Measurements from ENCODE around the gene ZP2.
"Not testable (repeated sequence)": the region's sequence is repeated elsewhere in the genome, so short reads cannot be mapped to it uniquely, and the experiment has no call there.

Gene ZP2

DNA sequence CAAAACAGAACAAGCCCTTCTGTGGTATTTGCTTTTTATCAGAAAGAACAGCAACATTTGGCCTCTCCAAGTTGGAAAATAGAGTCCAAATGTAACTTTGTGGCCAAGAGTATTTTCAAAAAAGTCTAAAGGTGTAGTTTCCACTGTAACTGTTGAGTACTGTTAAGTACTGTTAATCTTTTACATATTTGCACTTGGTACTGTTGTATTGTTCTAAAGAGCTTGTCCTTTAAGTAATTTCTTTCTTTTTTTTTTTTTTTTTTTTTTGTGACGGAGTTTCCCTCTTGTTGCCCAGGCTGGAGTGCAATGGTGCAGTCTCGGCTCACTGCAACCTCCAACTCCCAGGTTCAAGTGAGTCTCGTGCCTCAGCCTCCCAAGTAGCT lies 31.4 kb downstream of the ZP2 start (continued):
- TF ChIP-seq CSDC2 (CRISPR knock-in tag; IDR thresholded peaks at IDR 0.05) (no peak), ZNF70 (CRISPR knock-in tag; IDR thresholded peaks at IDR 0.05) (no peak), ZFP3 (CRISPR knock-in tag; IDR thresholded peaks at IDR 0.05) (no peak), SNAI2 (CRISPR knock-in tag; IDR thresholded peaks at IDR 0.05) (no peak)

DNA sequence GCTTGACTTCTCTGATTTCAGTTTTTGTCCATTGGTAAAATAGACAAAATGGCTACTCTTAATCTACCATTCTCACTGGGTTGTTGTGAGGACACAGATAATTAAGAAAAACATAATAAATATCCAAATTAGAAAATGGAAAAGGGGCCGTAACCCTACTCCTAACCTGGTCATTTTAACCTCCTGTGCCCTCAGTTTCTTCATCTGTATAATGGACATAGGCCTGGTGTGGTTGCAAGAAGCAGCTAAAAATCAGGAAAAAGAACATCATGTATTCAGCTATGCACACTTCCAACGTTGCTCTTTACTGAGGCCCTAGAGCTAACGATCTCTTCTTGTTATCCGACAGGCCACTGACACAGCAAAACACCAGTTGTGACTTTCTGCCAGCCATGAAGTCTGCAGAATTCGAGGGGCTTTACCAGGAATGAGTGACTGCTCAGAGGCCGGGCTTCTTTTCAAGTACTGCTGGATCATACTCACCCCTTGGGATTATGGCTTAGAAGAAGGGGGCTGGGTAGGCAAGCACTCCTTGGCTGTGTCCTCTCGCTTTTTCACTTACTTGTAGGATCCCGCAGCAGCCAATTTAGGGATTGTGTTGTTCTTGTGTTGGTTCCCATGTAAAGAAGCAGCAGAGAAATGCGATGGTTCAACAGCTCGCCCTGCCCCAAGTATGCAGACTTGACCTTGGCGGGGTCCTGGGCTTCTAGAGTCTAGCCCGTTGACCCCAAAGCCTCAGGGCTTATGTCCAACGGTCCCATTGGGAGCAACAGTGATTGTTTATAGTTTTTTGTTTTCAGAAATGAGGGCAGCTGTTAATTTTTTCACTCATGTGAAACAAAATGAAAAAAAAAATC lies 32.0 kb downstream of the ZP2 start:
- ATAC-seq, result no peak
- TF ChIP-seq ARNTL (CRISPR knock-in tag; IDR thresholded peaks at IDR 0.05; ENCODE audit: borderline replicate concordance, low read depth), result no peak
- no peak for TF ChIP-seq ZNF565 (CRISPR knock-in tag; conservative IDR thresholded peaks at IDR 0.05; ENCODE audit: low read depth)

DNA sequence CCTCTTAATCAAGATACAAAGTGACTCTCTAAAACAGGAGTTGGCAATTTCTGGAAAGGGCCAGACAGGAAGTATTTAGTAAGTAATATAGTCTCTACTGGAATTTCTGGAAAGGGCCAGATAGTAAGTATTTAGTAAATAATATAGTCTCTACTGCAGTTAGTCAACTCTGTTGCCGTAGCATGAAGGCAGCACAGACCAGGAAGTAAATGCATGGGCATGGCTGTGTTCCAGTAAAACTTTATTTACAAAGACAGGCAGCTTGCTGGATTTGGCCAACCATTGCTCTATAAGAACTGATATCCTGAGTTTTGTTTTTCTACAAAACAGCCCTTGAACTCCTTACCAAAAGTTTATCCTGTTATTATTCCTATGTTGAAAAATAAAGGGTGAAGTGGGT lies 36.0 kb downstream of the ZP2 start:
- no peak for ATAC-seq
- TF ChIP-seq SNAI2 (CRISPR knock-in tag; IDR thresholded peaks at IDR 0.05) (no peak), ZFP30 (CRISPR knock-in tag; IDR thresholded peaks at IDR 0.05) (no peak), BACH2 (CRISPR knock-in tag; IDR thresholded peaks at IDR 0.05; ENCODE audit: borderline replicate concordance) (no peak), RARB (CRISPR knock-in tag; IDR thresholded peaks at IDR 0.05) (no peak), TCF4 (CRISPR knock-in tag; IDR thresholded peaks at IDR 0.05; ENCODE audit: borderline replicate concordance) (no peak), ARNTL (CRISPR knock-in tag; IDR thresholded peaks at IDR 0.05; ENCODE audit: borderline replicate concordance, low read depth) (no peak), ZNF70 (CRISPR knock-in tag; IDR thresholded peaks at IDR 0.05) (no peak), ZFP3 (CRISPR knock-in tag; IDR thresholded peaks at IDR 0.05) (no peak), CREB5 (CRISPR knock-in tag; IDR thresholded peaks at IDR 0.05; ENCODE audit: low read depth) (no peak)

- TF ChIP-seq SNAI2 (CRISPR knock-in tag; IDR thresholded peaks at IDR 0.05) (no peak), ZNF8 (CRISPR knock-in tag; IDR thresholded peaks at IDR 0.05) (no peak), ZFP3 (CRISPR knock-in tag; IDR thresholded peaks at IDR 0.05) (no peak), ESRRG (CRISPR knock-in tag; IDR thresholded peaks at IDR 0.05) (no peak), BACH2 (CRISPR knock-in tag; IDR thresholded peaks at IDR 0.05; ENCODE audit: borderline replicate concordance) (no peak), ZC3H10 (CRISPR knock-in tag; IDR thresholded peaks at IDR 0.05) (no peak), TOX (CRISPR knock-in tag; IDR thresholded peaks at IDR 0.05; ENCODE audit: borderline replicate concordance) (no peak), CREB5 (CRISPR knock-in tag; IDR thresholded peaks at IDR 0.05; ENCODE audit: low read depth) (no peak)
- ATAC-seq, result no peak
Observed at GRCh38 chr16:21172650-21173049, 38.7 kb downstream of the ZP2 start.

DNA sequence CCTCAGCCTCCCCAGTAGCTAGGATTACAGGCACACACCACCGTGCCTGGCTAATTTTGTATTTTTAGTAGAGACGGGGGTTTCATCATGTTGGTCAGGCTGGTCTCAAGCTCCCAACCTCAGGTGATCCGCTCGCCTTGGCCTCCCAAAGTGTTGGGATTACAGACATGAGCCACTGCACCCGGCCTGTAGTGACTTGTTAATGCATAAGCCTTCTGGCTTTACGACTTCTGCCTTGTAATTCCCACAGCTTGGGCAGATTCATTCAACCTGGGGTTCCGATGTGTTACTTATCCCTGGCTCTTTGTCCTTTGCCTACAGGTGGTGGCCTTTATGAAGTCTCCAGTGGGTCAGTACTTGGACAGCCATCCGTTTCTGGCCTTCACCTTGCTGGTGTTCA lies 41.3 kb downstream of the ZP2 start:
- ATAC-seq, result not testable (repeated sequence)

DNA sequence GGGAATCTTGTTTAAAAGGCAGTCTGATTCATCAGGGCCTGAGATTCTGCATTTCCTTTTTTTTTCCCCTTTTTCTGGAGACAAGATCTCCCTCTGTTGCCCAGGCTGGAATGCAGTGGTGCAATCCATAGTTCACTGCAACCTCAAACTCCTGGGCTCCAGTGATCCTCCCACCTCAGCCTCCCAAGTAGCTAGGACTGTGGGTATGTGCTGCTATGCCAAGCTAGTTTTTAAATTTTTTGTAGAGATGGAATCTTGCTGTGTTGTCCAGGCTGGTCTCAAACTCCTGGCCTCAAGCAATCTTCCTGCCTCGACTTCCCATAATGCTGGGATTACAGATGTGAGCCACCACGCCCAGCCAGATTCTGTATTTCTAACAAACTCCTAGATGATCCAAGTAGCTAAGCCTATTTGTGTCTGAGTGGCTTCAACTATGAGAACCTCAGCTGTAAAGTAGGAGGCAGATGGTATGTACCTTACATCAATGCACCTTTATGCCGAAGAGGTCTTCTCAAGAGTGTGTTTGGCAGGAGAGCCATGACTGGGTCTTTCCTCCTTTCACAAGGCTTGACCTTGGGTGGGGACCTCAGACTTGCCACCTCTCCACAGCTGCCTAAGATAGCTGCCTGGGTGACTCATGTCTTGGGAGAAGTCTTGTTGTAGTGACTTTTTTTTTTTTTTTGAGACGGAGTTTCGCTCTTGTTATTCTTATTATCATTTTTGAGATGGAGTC lies 42.0 kb downstream of the ZP2 start:
- ATAC-seq, result no peak
- TF ChIP-seq SNAI2 (CRISPR knock-in tag; IDR thresholded peaks at IDR 0.05), result no peak
- TF ChIP-seq CSDC2 (CRISPR knock-in tag; IDR thresholded peaks at IDR 0.05), result no peak
- no peak for TF ChIP-seq ESRRG (CRISPR knock-in tag; IDR thresholded peaks at IDR 0.05)
- no peak for TF ChIP-seq GLIS3 (CRISPR knock-in tag; IDR thresholded peaks at IDR 0.05)
- TF ChIP-seq ZFP3 (CRISPR knock-in tag; IDR thresholded peaks at IDR 0.05), result no peak
- TF ChIP-seq, protein P1, sequence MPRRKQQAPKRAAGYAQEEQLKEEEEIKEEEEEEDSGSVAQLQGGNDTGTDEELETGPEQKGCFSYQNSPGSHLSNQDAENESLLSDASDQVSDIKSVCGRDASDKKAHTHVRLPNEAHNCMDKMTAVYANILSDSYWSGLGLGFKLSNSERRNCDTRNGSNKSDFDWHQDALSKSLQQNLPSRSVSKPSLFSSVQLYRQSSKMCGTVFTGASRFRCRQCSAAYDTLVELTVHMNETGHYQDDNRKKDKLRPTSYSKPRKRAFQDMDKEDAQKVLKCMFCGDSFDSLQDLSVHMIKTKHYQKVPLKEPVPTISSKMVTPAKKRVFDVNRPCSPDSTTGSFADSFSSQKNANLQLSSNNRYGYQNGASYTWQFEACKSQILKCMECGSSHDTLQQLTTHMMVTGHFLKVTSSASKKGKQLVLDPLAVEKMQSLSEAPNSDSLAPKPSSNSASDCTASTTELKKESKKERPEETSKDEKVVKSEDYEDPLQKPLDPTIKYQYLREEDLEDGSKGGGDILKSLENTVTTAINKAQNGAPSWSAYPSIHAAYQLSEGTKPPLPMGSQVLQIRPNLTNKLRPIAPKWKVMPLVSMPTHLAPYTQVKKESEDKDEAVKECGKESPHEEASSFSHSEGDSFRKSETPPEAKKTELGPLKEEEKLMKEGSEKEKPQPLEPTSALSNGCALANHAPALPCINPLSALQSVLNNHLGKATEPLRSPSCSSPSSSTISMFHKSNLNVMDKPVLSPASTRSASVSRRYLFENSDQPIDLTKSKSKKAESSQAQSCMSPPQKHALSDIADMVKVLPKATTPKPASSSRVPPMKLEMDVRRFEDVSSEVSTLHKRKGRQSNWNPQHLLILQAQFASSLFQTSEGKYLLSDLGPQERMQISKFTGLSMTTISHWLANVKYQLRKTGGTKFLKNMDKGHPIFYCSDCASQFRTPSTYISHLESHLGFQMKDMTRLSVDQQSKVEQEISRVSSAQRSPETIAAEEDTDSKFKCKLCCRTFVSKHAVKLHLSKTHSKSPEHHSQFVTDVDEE (CRISPR knock-in tag; IDR thresholded peaks at IDR 0.05), result no peak
- no peak for TF ChIP-seq OSR1 (CRISPR knock-in tag; IDR thresholded peaks at IDR 0.05)
- no peak for TF ChIP-seq RARB (CRISPR knock-in tag; IDR thresholded peaks at IDR 0.05)
- TF ChIP-seq ZNF70 (CRISPR knock-in tag; IDR thresholded peaks at IDR 0.05), result no peak
- TF ChIP-seq POU6F1 (CRISPR knock-in tag; IDR thresholded peaks at IDR 0.05; ENCODE audit: borderline replicate concordance, low read depth), result no peak
- TF ChIP-seq TCF4 (CRISPR knock-in tag; IDR thresholded peaks at IDR 0.05; ENCODE audit: borderline replicate concordance), result no peak
- TF ChIP-seq PPARA (CRISPR knock-in tag; IDR thresholded peaks at IDR 0.05; ENCODE audit: borderline replicate concordance), result no peak
- TF ChIP-seq ZC3H10 (CRISPR knock-in tag; IDR thresholded peaks at IDR 0.05), result no peak
- no peak for TF ChIP-seq TOX (CRISPR knock-in tag; IDR thresholded peaks at IDR 0.05; ENCODE audit: borderline replicate concordance)
- no peak for TF ChIP-seq PATZ1 (CRISPR knock-in tag; IDR thresholded peaks at IDR 0.05; ENCODE audit: borderline replicate concordance)
- no peak for TF ChIP-seq ISL1 (CRISPR knock-in tag; IDR thresholded peaks at IDR 0.05)
